Lung (tissue), 12 donors: ENCODE results near the gene SEPHS1. TPM values are rescaled to one million over a fixed set of nuclear protein-coding genes. Genes with fewer than 3 reads are reported as not detected.
A peak's percentile ranks its signal among the peaks of the same experiment; 100 is the strongest.

ENCODE experiments used
- ATAC-seq: fragments of 200-7000 bp; cut with Tn5 transposase; one replicate; pipeline ENCODE4 v1.9.1; 2020; ENCODE audit warnings: moderate number of reproducible peaks; ENCODE audit not compliant: insufficient read depth, low FRiP score
- DNase-seq, 3 donors: peaks; one replicate each; pipeline ENCODE4 v3.0.0-alpha.2; 2013 to 2017
- H3K27ac ChIP-seq, 2 donors: one replicate each; pipeline ENCODE4 v1.5.1; 2013; ENCODE audit warnings: mild to moderate bottlenecking in 2 of 2, moderate library complexity in 2 of 2, control low read depth in 1 of 2, inconsistent platforms in 1 of 2, low read depth in 1 of 2, low read length in 1 of 2
- H3K27me3 ChIP-seq, 3 donors: one replicate each; pipeline ENCODE4 v1.5.1; 2013; ENCODE audit warnings: low read length in 2 of 3; ENCODE audit not compliant: control insufficient read depth in 3 of 3, insufficient read depth in 3 of 3
- H3K36me3 ChIP-seq, 4 donors: one replicate each; pipeline ENCODE4 v1.5.1; 2013; ENCODE audit warnings: low read length in 4 of 4, mild to moderate bottlenecking in 1 of 4, moderate library complexity in 1 of 4; ENCODE audit not compliant: control insufficient read depth in 4 of 4, insufficient read depth in 4 of 4
- H3K4me1 ChIP-seq, 5 donors: one replicate each; pipeline ENCODE4 v1.5.1; 2013; ENCODE audit warnings: low read length in 5 of 5, mild to moderate bottlenecking in 2 of 5, moderate library complexity in 1 of 5; ENCODE audit not compliant: control insufficient read depth in 5 of 5, insufficient read depth in 5 of 5
- H3K4me3 ChIP-seq: one replicate; pipeline ENCODE4 v1.5.1; 2013; ENCODE audit warnings: mild to moderate bottlenecking, control low read depth, moderate library complexity
- H3K9ac ChIP-seq, 2 donors: one replicate each; pipeline ENCODE4 v1.5.1; 2013; ENCODE audit warnings: low read length in 2 of 2, control low read depth in 1 of 2; ENCODE audit not compliant: insufficient read depth in 1 of 2
- H3K9me3 ChIP-seq, 4 donors: one replicate each; pipeline ENCODE4 v1.5.1; 2013; ENCODE audit warnings: low read length in 3 of 4, mild to moderate bottlenecking in 1 of 4, moderate library complexity in 1 of 4; ENCODE audit not compliant: control insufficient read depth in 4 of 4, insufficient read depth in 3 of 4
- WGBS, 2 donors: extraction: QIAGEN DNeasy Blood & Tissue Kit; methylation state at CpG; one replicate each; pipeline ENCODE4 v1.1.7; 2013; 5-methylcytosine and 5-hydroxymethylcytosine counted together
- polyA plus RNA-seq, 2 donors: library from polyadenylated mRNA; stranded (reverse); fragments of 200-250 nt; gene quantifications; one replicate each; pipeline ENCODE4 v1.2.1, GENCODE V29; 2013
- total RNA-seq, 2 donors: library from RNA; depleted of rRNA in 1 of 2; stranded (reverse); fragments of >200 nt in 1 of 2; gene quantifications; one replicate each; pipeline ENCODE4 v1.2.1, GENCODE V29; 2014 to 2021
- TF ChIP-seq, protein P1 (sequence below): IDR thresholded peaks from 2 replicates; pipeline ENCODE4 v1.5.1; 2012; ENCODE audit warnings: mild to moderate bottlenecking; ENCODE audit errors: control extremely low read depth, extremely low read depth
- donor health status: control.
- donor health status: control.
- donor health status: Bipolar disorder and iron deficiency.
- donor health status: healthy.
- donor health status: DM: yes; HTN: yes; CAD: no.

Gene SEPHS1
- total and polyA plus RNA-seq, 4 donors, result 19.5 to 47.3 (median 35.4) TPM

DNA sequence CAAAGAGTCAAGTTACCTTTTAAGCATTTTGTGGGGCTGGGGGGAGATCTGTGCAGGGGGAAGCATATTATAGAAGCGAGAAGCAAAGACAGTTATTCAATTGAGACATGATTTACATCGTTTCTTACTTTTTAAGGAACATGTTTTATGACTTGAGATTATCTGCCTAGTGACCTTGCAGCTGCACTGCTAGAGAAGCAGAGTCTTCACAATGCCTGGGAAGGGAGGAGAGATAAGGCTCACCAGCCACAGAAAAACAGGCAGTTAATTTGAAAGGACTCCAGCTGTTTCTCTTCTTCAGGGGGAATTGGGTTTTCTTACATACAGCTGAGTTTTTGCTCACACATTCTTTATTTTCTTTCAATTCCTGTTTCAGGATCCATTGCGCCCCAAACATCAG is 79.3 kb downstream of the SEPHS1 start:
- Histone ChIP-seq H3K36me3 (no peaks in the 10 kb centered on the region), H3K27ac (no peak overlapping the region), H3K27me3 (no peaks in the 10 kb centered on the region), H3K9ac (no peak overlapping the region), H3K9me3 (no peaks in the 10 kb centered on the region), H3K4me1 (peaks cover 0 to 40% (median 6%) of the 10 kb centered on the region in 5 donors), H3K4me3 (no peak overlapping the region)
- TF ChIP-seq, protein P1, sequence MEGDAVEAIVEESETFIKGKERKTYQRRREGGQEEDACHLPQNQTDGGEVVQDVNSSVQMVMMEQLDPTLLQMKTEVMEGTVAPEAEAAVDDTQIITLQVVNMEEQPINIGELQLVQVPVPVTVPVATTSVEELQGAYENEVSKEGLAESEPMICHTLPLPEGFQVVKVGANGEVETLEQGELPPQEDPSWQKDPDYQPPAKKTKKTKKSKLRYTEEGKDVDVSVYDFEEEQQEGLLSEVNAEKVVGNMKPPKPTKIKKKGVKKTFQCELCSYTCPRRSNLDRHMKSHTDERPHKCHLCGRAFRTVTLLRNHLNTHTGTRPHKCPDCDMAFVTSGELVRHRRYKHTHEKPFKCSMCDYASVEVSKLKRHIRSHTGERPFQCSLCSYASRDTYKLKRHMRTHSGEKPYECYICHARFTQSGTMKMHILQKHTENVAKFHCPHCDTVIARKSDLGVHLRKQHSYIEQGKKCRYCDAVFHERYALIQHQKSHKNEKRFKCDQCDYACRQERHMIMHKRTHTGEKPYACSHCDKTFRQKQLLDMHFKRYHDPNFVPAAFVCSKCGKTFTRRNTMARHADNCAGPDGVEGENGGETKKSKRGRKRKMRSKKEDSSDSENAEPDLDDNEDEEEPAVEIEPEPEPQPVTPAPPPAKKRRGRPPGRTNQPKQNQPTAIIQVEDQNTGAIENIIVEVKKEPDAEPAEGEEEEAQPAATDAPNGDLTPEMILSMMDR, result no peak
- DNase-seq (peak; percentile 55 to 91 (median 86)), ATAC-seq (no peak)
- 21 to 27% methylated on average over 3 of the region's 3 CpGs for WGBS, 2 donors

DNA sequence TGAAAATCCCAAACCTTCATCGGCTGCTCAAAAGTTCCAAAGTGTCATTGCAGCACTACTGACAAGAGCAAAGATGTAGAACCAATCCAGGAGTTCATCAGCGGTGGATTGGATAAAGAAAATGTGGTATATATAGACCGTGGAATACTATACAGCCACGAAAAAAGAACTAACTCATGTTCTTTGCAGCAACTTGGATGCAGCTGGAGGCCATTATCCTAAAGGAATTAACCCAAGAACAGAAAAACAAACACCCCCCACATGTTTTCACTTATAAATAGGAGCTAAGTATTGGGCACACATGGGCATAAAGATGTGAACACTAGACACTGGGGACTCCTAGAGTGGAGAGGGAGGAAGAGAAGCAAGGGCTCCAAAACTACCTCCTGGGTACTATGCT is 79.8 kb downstream of the SEPHS1 start:
- Histone ChIP-seq H3K9ac (no peak overlapping the region), H3K4me1 (peaks cover 0 to 40% (median 2%) of the 10 kb centered on the region in 5 donors), H3K27ac (no peak overlapping the region), H3K9me3 (no peaks in the 10 kb centered on the region), H3K27me3 (no peaks in the 10 kb centered on the region), H3K36me3 (no peaks in the 10 kb centered on the region), H3K4me3 (no peak overlapping the region)
- TF ChIP-seq, protein P1, result no peak
- WGBS, 2 donors, result 73% methylated on average over 4 of the region's 4 CpGs
- ATAC-seq, result no peak
- DNase-seq, result no peak

Other genes with a start within 250 kb of the SEPHS1 start
- gene OPTN, start 248.1 kb downstream of the SEPHS1 start, total RNA-seq, result 10 to 100 TPM; 41.2 to 45.6 TPM
- gene OPTN, start 248.1 kb downstream of the SEPHS1 start, polyA plus RNA-seq, result 10 to 100 TPM; 23.0 to 34.3 TPM
- gene MCM10, start 186.7 kb downstream of the SEPHS1 start, total RNA-seq, result 1 to 10 TPM; 1.5 to 1.8 TPM
- gene MCM10, start 186.7 kb downstream of the SEPHS1 start, polyA plus RNA-seq, result under 1 TPM; 0.54 to 0.59 TPM
- under 1 TPM in 1 of 2 donors, not detected in 1; 0.91 TPM for gene UCMA, start 113.9 kb downstream of the SEPHS1 start, total RNA-seq
- gene UCMA, start 113.9 kb downstream of the SEPHS1 start, polyA plus RNA-seq, result not detected
- 10 to 100 TPM; 17.4 to 28.9 TPM for gene PHYH, start 48.2 kb downstream of the SEPHS1 start, total RNA-seq
- 10 to 100 TPM; 14.8 to 28.1 TPM for gene PHYH, start 48.2 kb downstream of the SEPHS1 start, polyA plus RNA-seq
- gene BEND7, start 180.7 kb upstream of the SEPHS1 start, total RNA-seq, result 10 to 100 TPM; 12.7 to 27.6 TPM
- gene BEND7, start 180.7 kb upstream of the SEPHS1 start, polyA plus RNA-seq, result 1 to 10 TPM; 4.9 to 8.1 TPM
- 10 to 100 TPM; 19.2 to 39.9 TPM for gene PRPF18, start 238.7 kb upstream of the SEPHS1 start, total RNA-seq
- gene PRPF18, start 238.7 kb upstream of the SEPHS1 start, polyA plus RNA-seq, result 10 to 100 TPM; 10.6 to 19.5 TPM